CD4-positive, alpha-beta T cell treated with Interleukin-4 for 4 hours (primary cell): ENCODE results near the gene CTNNA2.

Experiments
- DNase-seq: peaks from one replicate; pipeline ENCODE4 v3.0.0-alpha.2; 2020

Gene CTNNA2

GRCh38 chr2:79619442-79619841, 106.6 kb downstream of the CTNNA2 start:
- DNase-seq = no peak

- no peak for DNase-seq
Observed at GRCh38 chr2:79619976-79620375, 107.1 kb downstream of the CTNNA2 start.

GRCh38 chr2:79620679-79621078, 107.8 kb downstream of the CTNNA2 start:
- DNase-seq = no peak

- DNase-seq = no peak
Observed at GRCh38 chr2:79621252-79621651, 108.4 kb downstream of the CTNNA2 start.

- DNase-seq = no peak
Observed at GRCh38 chr2:79621755-79622154, 108.9 kb downstream of the CTNNA2 start.

- DNase-seq = no peak
Observed at GRCh38 chr2:79622508-79622907, 109.7 kb downstream of the CTNNA2 start.

GRCh38 chr2:79627237-79627636, 114.4 kb downstream of the CTNNA2 start:
- no peak for DNase-seq

GRCh38 chr2:79630060-79630459, 117.2 kb downstream of the CTNNA2 start:
- DNase-seq = no peak

- no peak for DNase-seq
Observed at GRCh38 chr2:79630972-79631557, 118.2 kb downstream of the CTNNA2 start.

GRCh38 chr2:79638410-79638809, 125.6 kb downstream of the CTNNA2 start:
- DNase-seq = no peak

GRCh38 chr2:79638954-79639353, 126.1 kb downstream of the CTNNA2 start:
- no peak for DNase-seq

- DNase-seq = no peak
Observed at GRCh38 chr2:79640001-79640400, 127.2 kb downstream of the CTNNA2 start.

GRCh38 chr2:79649531-79649930, 136.7 kb downstream of the CTNNA2 start:
- no peak for DNase-seq

- DNase-seq = no peak
Observed at GRCh38 chr2:79660557-79660956, 147.7 kb downstream of the CTNNA2 start.

GRCh38 chr2:79665091-79665490, 152.2 kb downstream of the CTNNA2 start:
- no peak for DNase-seq

- DNase-seq = no peak
Observed at GRCh38 chr2:79666430-79666829, 153.6 kb downstream of the CTNNA2 start.

- no peak for DNase-seq
Observed at GRCh38 chr2:79669714-79670113, 156.9 kb downstream of the CTNNA2 start.

GRCh38 chr2:79670198-79670597, 157.3 kb downstream of the CTNNA2 start:
- DNase-seq = no peak

GRCh38 chr2:79686884-79687283, 174.0 kb downstream of the CTNNA2 start:
- no peak for DNase-seq

- DNase-seq = no peak
Observed at GRCh38 chr2:79695248-79695647, 182.4 kb downstream of the CTNNA2 start.

GRCh38 chr2:79697200-79697599, 184.3 kb downstream of the CTNNA2 start:
- no peak for DNase-seq

GRCh38 chr2:79700651-79701050, 187.8 kb downstream of the CTNNA2 start:
- DNase-seq = no peak

- no peak for DNase-seq
Observed at GRCh38 chr2:79702905-79703304, 190.1 kb downstream of the CTNNA2 start.

GRCh38 chr2:79711098-79711497, 198.2 kb downstream of the CTNNA2 start:
- no peak for DNase-seq

GRCh38 chr2:79713131-79713785, 200.4 kb downstream of the CTNNA2 start:
- no peak for DNase-seq
